ENCODE measurements around the gene MRPL22. TPM values are rescaled to one million over a fixed set of nuclear protein-coding genes. Genes with fewer than 3 reads are reported as not detected.

Gene MRPL22
- total and polyA plus RNA-seq, 2 of the 13 experiments (the other 11 are each of a cell fraction or from before 2014, with no cell fraction given): 66.8 to 84.8 TPM

GRCh38 chr5:154937718-154938466, 3.0 kb upstream of the MRPL22 start, which contains the start of gene GEMIN5 (continued):
- TF ChIP-seq, protein P1, sequence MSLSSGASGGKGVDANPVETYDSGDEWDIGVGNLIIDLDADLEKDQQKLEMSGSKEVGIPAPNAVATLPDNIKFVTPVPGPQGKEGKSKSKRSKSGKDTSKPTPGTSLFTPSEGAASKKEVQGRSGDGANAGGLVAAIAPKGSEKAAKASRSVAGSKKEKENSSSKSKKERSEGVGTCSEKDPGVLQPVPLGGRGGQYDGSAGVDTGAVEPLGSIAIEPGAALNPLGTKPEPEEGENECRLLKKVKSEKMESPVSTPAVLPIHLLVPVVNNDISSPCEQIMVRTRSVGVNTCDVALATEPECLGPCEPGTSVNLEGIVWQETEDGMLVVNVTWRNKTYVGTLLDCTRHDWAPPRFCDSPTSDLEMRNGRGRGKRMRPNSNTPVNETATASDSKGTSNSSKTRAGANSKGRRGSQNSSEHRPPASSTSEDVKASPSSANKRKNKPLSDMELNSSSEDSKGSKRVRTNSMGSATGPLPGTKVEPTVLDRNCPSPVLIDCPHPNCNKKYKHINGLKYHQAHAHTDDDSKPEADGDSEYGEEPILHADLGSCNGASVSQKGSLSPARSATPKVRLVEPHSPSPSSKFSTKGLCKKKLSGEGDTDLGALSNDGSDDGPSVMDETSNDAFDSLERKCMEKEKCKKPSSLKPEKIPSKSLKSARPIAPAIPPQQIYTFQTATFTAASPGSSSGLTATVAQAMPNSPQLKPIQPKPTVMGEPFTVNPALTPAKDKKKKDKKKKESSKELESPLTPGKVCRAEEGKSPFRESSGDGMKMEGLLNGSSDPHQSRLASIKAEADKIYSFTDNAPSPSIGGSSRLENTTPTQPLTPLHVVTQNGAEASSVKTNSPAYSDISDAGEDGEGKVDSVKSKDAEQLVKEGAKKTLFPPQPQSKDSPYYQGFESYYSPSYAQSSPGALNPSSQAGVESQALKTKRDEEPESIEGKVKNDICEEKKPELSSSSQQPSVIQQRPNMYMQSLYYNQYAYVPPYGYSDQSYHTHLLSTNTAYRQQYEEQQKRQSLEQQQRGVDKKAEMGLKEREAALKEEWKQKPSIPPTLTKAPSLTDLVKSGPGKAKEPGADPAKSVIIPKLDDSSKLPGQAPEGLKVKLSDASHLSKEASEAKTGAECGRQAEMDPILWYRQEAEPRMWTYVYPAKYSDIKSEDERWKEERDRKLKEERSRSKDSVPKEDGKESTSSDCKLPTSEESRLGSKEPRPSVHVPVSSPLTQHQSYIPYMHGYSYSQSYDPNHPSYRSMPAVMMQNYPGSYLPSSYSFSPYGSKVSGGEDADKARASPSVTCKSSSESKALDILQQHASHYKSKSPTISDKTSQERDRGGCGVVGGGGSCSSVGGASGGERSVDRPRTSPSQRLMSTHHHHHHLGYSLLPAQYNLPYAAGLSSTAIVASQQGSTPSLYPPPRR (CRISPR knock-in tag; IDR thresholded peaks at IDR 0.05; ENCODE audit: borderline replicate concordance): peak; percentile 70; the same call in 1 of the 2 replicates
- peak; percentile 42; the same call in 1 of the 2 replicates for TF ChIP-seq ATF5 (CRISPR knock-in tag; IDR thresholded peaks at IDR 0.05; ENCODE audit: low read depth)
- TF ChIP-seq ATF4 (CRISPR knock-in tag; IDR thresholded peaks at IDR 0.05): 0 out of 4 replicates have a peak, but pooled peaks of 1 of the 2 experiments have one; percentile 45
- TF ChIP-seq ZNF7 (CRISPR knock-in tag; IDR thresholded peaks at IDR 0.05): 0 out of 2 replicates have a peak, but pooled peaks have one; percentile 4
- no peak; the same call in 1 of the 2 replicates for TF ChIP-seq NR2F2 (IDR thresholded peaks at IDR 0.05; ENCODE audit: borderline replicate concordance, low read depth)
- TF ChIP-seq ZNF782 (CRISPR knock-in tag; IDR thresholded peaks at IDR 0.05; ENCODE audit: borderline replicate concordance): peak; percentile 88; the same call in 1 of the 2 replicates
- 0 out of 2 replicates have a peak, but pooled peaks have one; percentile 25 for TF ChIP-seq ZBTB7B (CRISPR knock-in tag; IDR thresholded peaks at IDR 0.05)
- TF ChIP-seq ATF6 (CRISPR knock-in tag; conservative IDR thresholded peaks at IDR 0.05): no peak
- TF ChIP-seq SMC3 (IDR thresholded peaks at IDR 0.05; ENCODE audit: low read length): no peak
- no peak for TF ChIP-seq ZNF549 (CRISPR knock-in tag; IDR thresholded peaks at IDR 0.05)
- TF ChIP-seq ZSCAN21 (CRISPR knock-in tag; IDR thresholded peaks at IDR 0.05; ENCODE audit: borderline replicate concordance): peak; percentile 97
- TF ChIP-seq SRSF9 (IDR thresholded peaks at IDR 0.05; ENCODE audit: borderline replicate concordance, insufficient read depth, low read depth, low read length, poor library complexity, severe bottlenecking): no peak
- TF ChIP-seq ZNF883 (CRISPR knock-in tag; IDR thresholded peaks at IDR 0.05; ENCODE audit: not compliant biosample characterization): peak; percentile 80
- TF ChIP-seq YEATS4 (CRISPR knock-in tag; IDR thresholded peaks at IDR 0.05; ENCODE audit: borderline replicate concordance): peak; percentile 91
- no peak for TF ChIP-seq ZNF17 (CRISPR knock-in tag; IDR thresholded peaks at IDR 0.05)
- TF ChIP-seq POLR2AphosphoS5 (IDR thresholded peaks at IDR 0.05; ENCODE audit: low read depth, low read length): peak; percentile 82
- TF ChIP-seq PHF8 (CRISPR knock-in tag; IDR thresholded peaks at IDR 0.05): peak; percentile 90
- TF ChIP-seq EEA1 (CRISPR knock-in tag; IDR thresholded peaks at IDR 0.05; ENCODE audit: borderline replicate concordance): no peak
- TF ChIP-seq ZNF713 (CRISPR knock-in tag; IDR thresholded peaks at IDR 0.05): no peak
- TF ChIP-seq SP140L (CRISPR knock-in tag; IDR thresholded peaks at IDR 0.05; ENCODE audit: borderline replicate concordance): no peak
